T-helper 17 cell (primary cell): ENCODE data around the gene MYPOP. TPM values are rescaled to one million over a fixed set of nuclear protein-coding genes. Genes with fewer than 3 reads are reported as not detected.

Experiments used
- ATAC-seq: fragments of 150-1000 bp; cut with Tn5 transposase; 2 replicates; pipeline ENCODE4 v1.10.0; 2021; ENCODE audit warnings: mild to moderate bottlenecking, moderate library complexity
- DNase-seq, 3 donors: peaks; one replicate each; pipeline versions ENCODE4 v3.0.0 to v3.0.0-alpha.2; 2020 to 2021
- H3K9me3 ChIP-seq: one replicate; pipeline ENCODE4 v1.7.0; 2013; ENCODE audit warnings: low read length, mild to moderate bottlenecking; ENCODE audit not compliant: control insufficient read depth, poor library complexity, severe bottlenecking
- H3K27ac Mint-ChIP-seq: one replicate; pipeline ENCODE4 v1.8.0; 2022; ENCODE audit warnings: mild to moderate bottlenecking, moderate library complexity, mixed read lengths
- H3K27me3 Mint-ChIP-seq: one replicate; pipeline ENCODE4 v1.8.0; 2022; ENCODE audit warnings: mixed read lengths
- H3K36me3 Mint-ChIP-seq: one replicate; pipeline ENCODE4 v1.8.0; 2022; ENCODE audit warnings: low read depth, mixed read lengths
- H3K4me1 Mint-ChIP-seq: one replicate; pipeline ENCODE4 v1.8.0; 2022; ENCODE audit warnings: mild to moderate bottlenecking, mixed read lengths
- H3K4me3 Mint-ChIP-seq: one replicate; pipeline ENCODE4 v1.8.0; 2022; ENCODE audit warnings: mild to moderate bottlenecking, moderate library complexity, mixed read lengths
- total RNA-seq, 4 donors: library from RNA in 2 of 4; stranded (reverse) in 2 of 4; gene quantifications; one replicate each; pipeline ENCODE4 v1.2.3 and lab custom pipeline; 2022 to 2026

MYPOP gene
- total RNA-seq, result 1 to 10 TPM; 7.1 to 7.5 TPM
- 3.0 to 3.5 reads per million in 2 donors for total RNA-seq (lab: John Stamatoyannopoulos, UW)

- ATAC-seq, result no peak
- peaks cover 2% of the 10 kb centered on the region for H3K36me3 Mint-ChIP-seq
- DNase-seq, result no peak
- peak within 1 kb of the TSS; percentile 77 for H3K27ac Mint-ChIP-seq
- H3K4me1 Mint-ChIP-seq, result peaks cover 15% of the 10 kb centered on the region
- no peaks in the 10 kb centered on the region for H3K27me3 Mint-ChIP-seq
- no peaks in the 10 kb centered on the region for H3K9me3 ChIP-seq
- peak within 1 kb of the TSS; percentile 95 for H3K4me3 Mint-ChIP-seq
These were observed at the start of gene MYPOP for GRCh38 chr19:45901912-45902650. Gene MYPOP (minus strand): TSS chr19:45902613. CDS start chr19:45901773, 840 bp downstream.

GRCh38 chr19:45947926-45948325 lies 45.5 kb upstream of the MYPOP start:
- ATAC-seq, result no peak
- Mint-ChIP-seq H3K27ac (no peak overlapping the region), H3K27me3 (peaks cover 41% of the 10 kb centered on the region), H3K36me3 (peaks cover 2% of the 10 kb centered on the region), H3K4me3 (no peak overlapping the region), H3K4me1 (peaks cover 2% of the 10 kb centered on the region)
- no peaks in the 10 kb centered on the region for H3K9me3 ChIP-seq
- no peak for DNase-seq

GRCh38 chr19:45940515-45940805 lies 38.0 kb upstream of the MYPOP start:
- no peak overlapping the region for H3K4me3 Mint-ChIP-seq
- peaks cover 51% of the 10 kb centered on the region for H3K27me3 Mint-ChIP-seq
- H3K9me3 ChIP-seq, result no peaks in the 10 kb centered on the region

GRCh38 chr19:45939792-45940514 lies 37.5 kb upstream of the MYPOP start:
- DNase-seq (no peak), ATAC-seq (no peak)
- Mint-ChIP-seq H3K27me3 (peaks cover 51% of the 10 kb centered on the region), H3K4me3 (no peak overlapping the region), H3K27ac (no peak overlapping the region), H3K36me3 (peaks cover 5% of the 10 kb centered on the region), H3K4me1 (peaks cover 3% of the 10 kb centered on the region)
- no peaks in the 10 kb centered on the region for H3K9me3 ChIP-seq

More at GRCh38 chr19:45940515-45940805, 38.0 kb upstream of the MYPOP start:
- ATAC-seq, result no peak
- DNase-seq, result no peak
- Mint-ChIP-seq H3K27ac (no peak overlapping the region), H3K36me3 (peaks cover 5% of the 10 kb centered on the region), H3K4me1 (peaks cover 3% of the 10 kb centered on the region)

- H3K4me1 Mint-ChIP-seq, result peaks cover 3% of the 10 kb centered on the region
- no peak for ATAC-seq
- DNase-seq, result no peak
- no peak overlapping the region for H3K27ac Mint-ChIP-seq
- peaks cover 3% of the 10 kb centered on the region for H3K36me3 Mint-ChIP-seq
- H3K4me3 Mint-ChIP-seq, result no peak overlapping the region
- peaks cover 53% of the 10 kb centered on the region for H3K27me3 Mint-ChIP-seq
- no peaks in the 10 kb centered on the region for H3K9me3 ChIP-seq
These were observed 36.4 kb upstream of the MYPOP start for GRCh38 chr19:45938733-45939319.

- peaks cover 62% of the 10 kb centered on the region for H3K27me3 Mint-ChIP-seq
These were observed 32.9 kb upstream of the MYPOP start for GRCh38 chr19:45935267-45935666.

GRCh38 chr19:45934551-45935230 lies 32.3 kb upstream of the MYPOP start:
- Mint-ChIP-seq H3K27me3 (peaks cover 68% of the 10 kb centered on the region), H3K4me3 (no peak overlapping the region), H3K27ac (no peak overlapping the region), H3K36me3 (peaks cover 5% of the 10 kb centered on the region), H3K4me1 (peaks cover 3% of the 10 kb centered on the region)
- H3K9me3 ChIP-seq, result no peaks in the 10 kb centered on the region
- no peak for ATAC-seq
- DNase-seq, result no peak

More at GRCh38 chr19:45935267-45935666, 32.9 kb upstream of the MYPOP start:
- Mint-ChIP-seq H3K36me3 (peaks cover 3% of the 10 kb centered on the region), H3K27ac (no peak overlapping the region), H3K4me1 (peaks cover 3% of the 10 kb centered on the region), H3K4me3 (no peak overlapping the region)
- DNase-seq (no peak), ATAC-seq (no peak)
- no peaks in the 10 kb centered on the region for H3K9me3 ChIP-seq

GRCh38 chr19:45933759-45934158 lies 31.3 kb upstream of the MYPOP start:
- DNase-seq, result no peak
- no peaks in the 10 kb centered on the region for H3K9me3 ChIP-seq
- H3K27ac Mint-ChIP-seq, result no peak overlapping the region
- peaks cover 5% of the 10 kb centered on the region for H3K36me3 Mint-ChIP-seq
- H3K4me1 Mint-ChIP-seq, result peaks cover 3% of the 10 kb centered on the region
- ATAC-seq, result no peak
- no peak overlapping the region for H3K4me3 Mint-ChIP-seq
- peaks cover 68% of the 10 kb centered on the region for H3K27me3 Mint-ChIP-seq

- ATAC-seq, result no peak
- Mint-ChIP-seq H3K4me3 (no peak overlapping the region), H3K4me1 (peaks cover 10% of the 10 kb centered on the region), H3K27me3 (peaks cover 49% of the 10 kb centered on the region), H3K36me3 (peaks cover 2% of the 10 kb centered on the region), H3K27ac (peak overlapping the region; percentile 41)
- H3K9me3 ChIP-seq, result no peaks in the 10 kb centered on the region
- no peak for DNase-seq
These were observed 28.6 kb upstream of the MYPOP start for GRCh38 chr19:45931055-45931454.

GRCh38 chr19:45929247-45929646 lies 26.8 kb upstream of the MYPOP start:
- Mint-ChIP-seq H3K36me3 (peaks cover 2% of the 10 kb centered on the region), H3K4me1 (peaks cover 10% of the 10 kb centered on the region), H3K27ac (no peak overlapping the region), H3K4me3 (no peak overlapping the region), H3K27me3 (peaks cover 34% of the 10 kb centered on the region)
- DNase-seq (no peak), ATAC-seq (no peak)
- no peaks in the 10 kb centered on the region for H3K9me3 ChIP-seq

GRCh38 chr19:45927565-45928261 lies 25.3 kb upstream of the MYPOP start:
- H3K27ac Mint-ChIP-seq, result no peak overlapping the region

GRCh38 chr19:45924891-45925447 lies 22.6 kb upstream of the MYPOP start:
- DNase-seq (no peak), ATAC-seq (no peak)
- no peak overlapping the region for H3K4me3 Mint-ChIP-seq
- peaks cover 10% of the 10 kb centered on the region for H3K4me1 Mint-ChIP-seq
- H3K9me3 ChIP-seq, result no peaks in the 10 kb centered on the region
- H3K36me3 Mint-ChIP-seq, result peaks cover 4% of the 10 kb centered on the region
- peaks cover 12% of the 10 kb centered on the region for H3K27me3 Mint-ChIP-seq
- H3K27ac Mint-ChIP-seq, result no peak overlapping the region

More at GRCh38 chr19:45927565-45928261, 25.3 kb upstream of the MYPOP start:
- Mint-ChIP-seq H3K36me3 (peaks cover 2% of the 10 kb centered on the region), H3K4me3 (peak overlapping the region; percentile 50), H3K27me3 (peaks cover 26% of the 10 kb centered on the region), H3K4me1 (peaks cover 10% of the 10 kb centered on the region)
- no peaks in the 10 kb centered on the region for H3K9me3 ChIP-seq
- peak; percentile 100 for ATAC-seq
- DNase-seq, result peak; percentile 78 to 80 (median 80)
